ENCODE measurements around the gene PFN4. TPM values are rescaled to one million over a fixed set of nuclear protein-coding genes. Genes with fewer than 3 reads are reported as not detected.

The PFN4 gene
- total and polyA plus RNA-seq, 9 of the 15 experiments (the other 6 are each of a cell fraction or from before 2014, with no cell fraction given) = 0.07 to 0.54 (median 0.31) TPM; not detected in 2

GRCh38 chr2:24163601-24164000 is 40.5 kb upstream of the PFN4 start:
- CTCF ChIA-PET (ENCODE audit: low intra/inter-chr PET ratio) = interaction anchor here (0.6 to 1.6 kb wide), 5 partner anchors 79 to 337 kb away, joined by 3 to 10 read pairs (median 3); partner anchors contain the start of genes ATAD2B and TP53I3
- intact Hi-C loops (cut with micrococcal nuclease) (no loop called here), in situ Hi-C loops (cut with MboI) (no loop called here)
- no TSS peak for BruUV-seq (replicated peaks)
- Histone ChIP-seq H3K36me3 (ENCODE audit: control insufficient read depth, insufficient read depth, low read length) (no peaks in the 10 kb centered on the region), H3K27me3 (ENCODE audit: control insufficient read depth in 2 of 2, insufficient read depth in 2 of 2, low read length in 2 of 2) (peaks cover 0 to 11% of the 10 kb centered on the region in 2 experiments; a peak in 1 of 5 replicates), H3K4me3 (no peak overlapping the region), H2AFZ (ENCODE audit: low read depth, low read length) (no peak overlapping the region), H3K9me1 (ENCODE audit: control insufficient read depth, insufficient read depth, low read length) (no peaks in the 10 kb centered on the region), H3K4me2 (ENCODE audit: insufficient read depth, low read length) (no peak overlapping the region), H4K20me1 (replicated peaks; ENCODE audit: control insufficient read depth, insufficient read depth, low read length) (no peaks in the 10 kb centered on the region), H3K4me1 (replicated peaks in 1 of 2; ENCODE audit: control insufficient read depth in 2 of 2, insufficient read depth in 2 of 2, low read length in 2 of 2) (peaks cover 0 to 4% of the 10 kb centered on the region in 2 experiments; a peak in 1 of 5 replicates), H3K9ac (ENCODE audit: insufficient read depth in 1 of 2, low read depth in 2 of 2, low read length in 2 of 2) (no peak overlapping the region), H3K27ac (ENCODE audit: extremely low read depth, low read depth, low read length) (no peak overlapping the region), H3K9me3 (replicated peaks; ENCODE audit: control insufficient read depth, insufficient read depth, low read depth, low read length) (no peaks in the 10 kb centered on the region), H3K79me2 (ENCODE audit: control insufficient read depth, insufficient read depth, low read length) (no peaks in the 10 kb centered on the region)
- POLR2A ChIA-PET = no interaction called here
- DNase-seq (ENCODE audit: extremely low read depth in 1 of 4, low spot score in 3 of 4) (no peak), ATAC-seq (no peak), FAIRE-seq (no peak)
- TF ChIP-seq NRF1 (conservative IDR thresholded peaks at IDR 0.05 in 1 of 2, IDR thresholded peaks at IDR 0.05 in 1 of 2) (no peak), ZNF668 (CRISPR knock-in tag; IDR thresholded peaks at IDR 0.05) (no peak), THRAP3 (IDR thresholded peaks at IDR 0.05; ENCODE audit: borderline replicate concordance) (no peak), ZC3H4 (CRISPR knock-in tag; IDR thresholded peaks at IDR 0.05; ENCODE audit: borderline replicate concordance) (no peak), HDAC6 (IDR thresholded peaks at IDR 0.05; ENCODE audit: low read depth, low read length) (no peak), SREBF1 (IDR thresholded peaks at IDR 0.05; ENCODE audit: borderline replicate concordance, low read depth, low read length) (no peak)
- WGBS (ENCODE audit: insufficient coverage, low coverage, missing lambda C conversion rate) = 4% methylated on average over 2 of the region's 2 CpGs

DNA sequence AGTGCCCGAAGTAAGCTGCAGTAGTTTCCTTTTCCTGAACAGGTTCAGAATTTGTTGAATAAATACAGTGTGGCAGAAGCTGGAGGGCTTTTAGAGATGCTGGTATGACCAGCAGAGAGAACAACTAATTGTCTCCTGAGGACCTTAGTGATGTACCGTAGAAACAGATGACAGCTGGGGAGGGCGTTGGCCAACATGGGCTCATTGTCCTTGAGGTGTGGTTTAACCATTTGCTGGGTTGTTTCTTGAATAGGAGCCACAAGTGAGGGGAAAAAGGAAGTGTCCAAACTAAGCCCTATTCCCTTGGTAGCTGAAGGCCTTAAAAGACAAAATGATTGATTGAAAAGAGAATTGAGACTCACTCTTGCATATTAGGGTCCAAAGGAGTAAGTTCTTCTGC is 40.1 kb upstream of the PFN4 start:
- POLR2A ChIA-PET = no interaction called here
- WGBS (ENCODE audit: insufficient coverage, low coverage, missing lambda C conversion rate) = 7% methylated on average over 3 of the region's 3 CpGs
- no peak for TF ChIP-seq ESRRA (IDR thresholded peaks at IDR 0.05; ENCODE audit: borderline replicate concordance, low read depth)
- TF ChIP-seq ZHX1 (conservative IDR thresholded peaks at IDR 0.05; ENCODE audit: low read length) = no peak
- no peak for TF ChIP-seq CAMTA2 (CRISPR knock-in tag; conservative IDR thresholded peaks at IDR 0.05)
- TF ChIP-seq TCF15 (CRISPR knock-in tag; IDR thresholded peaks at IDR 0.05) = no peak
- no peak for TF ChIP-seq ZC3H8 (IDR thresholded peaks at IDR 0.05)
- no peak for TF ChIP-seq HINFP (tag; conservative IDR thresholded peaks at IDR 0.05; ENCODE audit: low read depth)
- TF ChIP-seq CBFA2T2 (conservative IDR thresholded peaks at IDR 0.05) = no peak

More for the DNA sequence above, 40.1 kb upstream of the PFN4 start:
- no TSS peak for BruUV-seq (replicated peaks)
- DNase-seq (ENCODE audit: extremely low read depth in 1 of 4, low spot score in 3 of 4) (no peak), ATAC-seq (no peak), FAIRE-seq (no peak)
- H3K4me3 ChIP-seq = no peak overlapping the region
- peaks cover 0 to 10% of the 10 kb centered on the region in 2 experiments; a peak in 1 of 5 replicates for H3K27me3 ChIP-seq (ENCODE audit: control insufficient read depth in 2 of 2, insufficient read depth in 2 of 2, low read length in 2 of 2)
- in situ Hi-C loops (cut with MboI) (no loop called here), intact Hi-C loops (cut with micrococcal nuclease) (no loop called here)
- H3K27ac ChIP-seq (ENCODE audit: extremely low read depth, low read depth, low read length) = no peak overlapping the region
- H3K4me1 ChIP-seq (replicated peaks in 1 of 2; ENCODE audit: control insufficient read depth in 2 of 2, insufficient read depth in 2 of 2, low read length in 2 of 2) = peaks cover 0 to 4% of the 10 kb centered on the region in 2 experiments; a peak in 1 of 5 replicates
- no peaks in the 10 kb centered on the region for H4K20me1 ChIP-seq (replicated peaks; ENCODE audit: control insufficient read depth, insufficient read depth, low read length)
- no peaks in the 10 kb centered on the region for H3K9me1 ChIP-seq (ENCODE audit: control insufficient read depth, insufficient read depth, low read length)
- H3K9me3 ChIP-seq (replicated peaks; ENCODE audit: control insufficient read depth, insufficient read depth, low read depth, low read length) = no peaks in the 10 kb centered on the region
- no peak overlapping the region for H3K4me2 ChIP-seq (ENCODE audit: insufficient read depth, low read length)
- no peak overlapping the region for H2AFZ ChIP-seq (ENCODE audit: low read depth, low read length)
- no peaks in the 10 kb centered on the region for H3K79me2 ChIP-seq (ENCODE audit: control insufficient read depth, insufficient read depth, low read length)
- CTCF ChIA-PET (ENCODE audit: low intra/inter-chr PET ratio) = interaction anchor here (0.9 to 1.6 kb wide), 3 partner anchors 142 to 336 kb away, joined by 3 read pairs; no protein-coding TSS in a partner anchor
- H3K9ac ChIP-seq (ENCODE audit: insufficient read depth in 1 of 2, low read depth in 2 of 2, low read length in 2 of 2) = no peak overlapping the region
- no peaks in the 10 kb centered on the region for H3K36me3 ChIP-seq (ENCODE audit: control insufficient read depth, insufficient read depth, low read length)
